ENCODE results near the gene PACSIN1.

The PACSIN1 gene

DNA sequence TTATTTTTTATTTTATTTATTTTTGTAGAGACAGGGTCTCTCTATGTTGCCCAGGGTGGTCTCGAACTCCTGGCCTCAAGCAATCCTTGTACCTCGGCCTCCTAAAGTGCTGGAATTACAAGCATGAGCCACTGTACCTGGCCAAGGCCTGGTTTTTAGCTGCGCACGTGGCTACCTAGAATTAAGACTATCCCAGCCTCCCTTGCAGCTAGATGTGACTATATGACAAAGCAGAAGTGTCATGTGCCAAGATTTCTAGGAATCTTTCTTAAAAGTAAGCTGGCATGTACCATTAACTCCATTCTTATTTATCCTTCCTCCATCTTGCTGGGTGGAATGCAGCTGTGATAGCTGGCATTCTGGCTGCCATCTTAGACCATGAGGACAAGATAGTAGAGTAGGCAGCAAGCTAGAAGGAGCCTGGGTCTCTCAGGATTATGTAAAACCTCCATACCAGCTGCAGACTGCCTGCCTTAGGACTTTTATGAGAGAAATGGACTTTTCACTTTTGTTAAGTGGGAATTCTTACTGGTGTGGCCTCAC, 92.4 kb downstream of the PACSIN1 start:
- in situ Hi-C loops (cut with MboI; ENCODE audit: low sequenced_read_pairs): no loop called here

DNA sequence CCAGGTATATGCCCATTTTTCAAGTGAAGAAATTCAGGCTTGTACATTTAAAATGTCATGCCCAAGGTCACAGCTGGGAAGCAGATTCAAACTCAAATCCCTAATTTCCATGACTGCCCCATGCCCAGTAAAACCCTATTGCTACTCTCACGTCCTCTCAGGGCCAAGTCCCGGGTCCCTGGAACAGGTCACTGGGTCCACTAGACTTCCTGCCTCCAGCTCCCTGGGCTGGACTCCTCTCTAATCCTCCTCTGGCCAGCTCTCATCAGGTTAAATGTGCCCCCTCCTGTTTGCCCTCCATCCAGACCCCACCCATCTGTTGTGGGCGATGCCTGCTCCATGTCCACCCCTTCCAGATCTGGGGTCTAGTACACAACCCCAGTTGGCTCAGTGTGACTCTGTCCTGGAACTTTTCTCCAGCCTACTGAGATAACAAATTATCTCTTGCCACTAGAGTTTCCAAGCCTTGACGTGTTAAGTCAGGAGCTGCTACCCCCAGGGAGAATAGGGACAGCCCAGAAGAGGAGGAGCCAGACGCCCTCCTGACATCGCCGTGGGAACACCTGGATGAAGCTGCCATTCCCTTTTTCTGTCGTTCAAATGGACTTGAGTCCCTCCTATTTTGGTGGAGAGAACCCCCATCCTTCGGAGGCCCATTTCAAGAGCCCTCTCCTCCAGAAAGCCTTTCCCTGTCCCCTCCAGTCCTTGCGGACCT, 93.9 kb downstream of the PACSIN1 start:
- in situ Hi-C loops (cut with MboI; ENCODE audit: low sequenced_read_pairs): no loop called here

GRCh38 chr6:34560366-34561226, 94.7 kb downstream of the PACSIN1 start:
- in situ Hi-C loops (cut with MboI; ENCODE audit: low sequenced_read_pairs): no loop called here

GRCh38 chr6:34561227-34561530, 95.3 kb downstream of the PACSIN1 start:
- in situ Hi-C loops (cut with MboI; ENCODE audit: low sequenced_read_pairs): no loop called here

DNA sequence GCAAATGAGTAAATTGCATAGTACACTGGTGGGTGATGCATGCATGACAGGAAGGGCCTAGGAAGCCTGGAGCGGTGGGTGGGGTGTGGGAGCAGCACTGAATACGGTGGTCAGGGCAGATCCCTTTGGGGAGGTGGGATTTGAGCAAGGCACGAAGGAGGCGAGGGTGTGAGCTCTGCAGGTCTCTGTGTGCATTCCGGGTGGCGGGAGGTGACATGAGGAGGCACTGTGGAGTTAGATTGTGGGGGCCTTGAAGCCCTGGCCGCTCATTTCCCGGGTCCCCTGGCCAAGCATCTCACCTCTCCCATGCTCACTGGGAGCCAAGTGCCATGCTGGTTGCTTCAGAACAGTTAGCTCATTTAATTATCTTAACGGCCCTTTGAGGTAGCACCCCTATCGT, 96.5 kb downstream of the PACSIN1 start:
- in situ Hi-C loops (cut with MboI; ENCODE audit: low sequenced_read_pairs): no loop called here

GRCh38 chr6:34562861-34563512, 97.1 kb downstream of the PACSIN1 start:
- in situ Hi-C loops (cut with MboI; ENCODE audit: low sequenced_read_pairs): no loop called here

DNA sequence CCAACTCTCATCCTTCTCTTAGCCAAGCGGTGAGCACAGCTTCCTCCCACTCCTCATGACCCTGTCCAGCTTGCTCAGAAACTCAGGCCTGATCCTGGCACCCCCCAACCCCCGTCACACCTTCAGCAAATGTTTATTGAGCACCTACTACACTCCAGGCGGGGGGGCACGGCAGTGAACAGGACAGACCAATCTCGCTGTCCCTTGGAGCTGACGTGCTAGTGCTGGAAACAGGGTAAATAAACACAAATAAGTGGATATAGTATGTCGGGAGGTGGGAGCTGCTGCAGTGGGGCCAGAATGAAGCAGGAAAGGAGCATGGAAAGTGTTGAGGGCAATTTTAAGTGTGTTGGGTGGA, 97.6 kb downstream of the PACSIN1 start:
- in situ Hi-C loops (cut with MboI; ENCODE audit: low sequenced_read_pairs): no loop called here

DNA sequence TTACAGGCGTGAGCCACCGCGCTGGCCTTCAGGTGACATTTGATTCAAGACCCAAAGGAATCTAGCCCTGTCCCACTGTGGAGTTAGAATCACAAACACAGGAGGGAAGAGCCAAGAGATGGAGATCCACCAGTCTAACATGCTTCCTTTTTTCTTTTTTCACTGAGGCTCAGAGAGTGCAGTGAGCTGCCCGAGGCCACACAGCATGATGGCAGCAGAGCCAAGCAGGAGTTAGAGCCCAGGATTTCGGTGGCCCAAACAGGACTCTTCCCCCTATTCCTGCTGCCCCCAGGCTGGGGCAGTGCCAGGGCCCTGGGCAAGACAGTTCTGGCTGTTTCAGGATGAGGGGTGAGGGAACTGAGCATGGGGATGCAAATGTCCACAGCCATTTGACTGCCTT, 98.3 kb downstream of the PACSIN1 start:
- in situ Hi-C loops (cut with MboI; ENCODE audit: low sequenced_read_pairs): no loop called here

DNA sequence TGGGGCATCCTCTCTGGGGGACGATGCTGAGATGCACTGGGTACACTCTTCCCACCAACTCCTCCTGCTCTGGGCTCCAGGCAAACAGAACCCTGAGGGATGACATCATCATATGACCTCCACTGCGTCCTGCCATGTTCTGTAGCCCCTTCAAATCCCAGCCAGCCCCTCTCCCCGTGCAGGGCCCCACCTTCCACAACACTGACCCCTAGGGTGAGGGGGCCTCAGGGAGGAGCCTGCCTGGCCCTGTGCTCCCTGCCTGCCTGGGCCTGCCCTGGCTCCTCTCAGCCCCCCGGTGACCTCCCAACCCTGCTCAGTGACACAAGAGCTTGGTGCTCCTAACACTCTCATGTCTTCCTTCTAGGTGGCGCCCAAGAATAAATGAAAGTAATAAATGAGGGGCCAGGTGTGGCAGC, 99.9 kb downstream of the PACSIN1 start:
- in situ Hi-C loops (cut with MboI; ENCODE audit: low sequenced_read_pairs): no loop called here

GRCh38 chr6:34566830-34567546, 101.1 kb downstream of the PACSIN1 start:
- in situ Hi-C loops (cut with MboI; ENCODE audit: low sequenced_read_pairs): no loop called here

DNA sequence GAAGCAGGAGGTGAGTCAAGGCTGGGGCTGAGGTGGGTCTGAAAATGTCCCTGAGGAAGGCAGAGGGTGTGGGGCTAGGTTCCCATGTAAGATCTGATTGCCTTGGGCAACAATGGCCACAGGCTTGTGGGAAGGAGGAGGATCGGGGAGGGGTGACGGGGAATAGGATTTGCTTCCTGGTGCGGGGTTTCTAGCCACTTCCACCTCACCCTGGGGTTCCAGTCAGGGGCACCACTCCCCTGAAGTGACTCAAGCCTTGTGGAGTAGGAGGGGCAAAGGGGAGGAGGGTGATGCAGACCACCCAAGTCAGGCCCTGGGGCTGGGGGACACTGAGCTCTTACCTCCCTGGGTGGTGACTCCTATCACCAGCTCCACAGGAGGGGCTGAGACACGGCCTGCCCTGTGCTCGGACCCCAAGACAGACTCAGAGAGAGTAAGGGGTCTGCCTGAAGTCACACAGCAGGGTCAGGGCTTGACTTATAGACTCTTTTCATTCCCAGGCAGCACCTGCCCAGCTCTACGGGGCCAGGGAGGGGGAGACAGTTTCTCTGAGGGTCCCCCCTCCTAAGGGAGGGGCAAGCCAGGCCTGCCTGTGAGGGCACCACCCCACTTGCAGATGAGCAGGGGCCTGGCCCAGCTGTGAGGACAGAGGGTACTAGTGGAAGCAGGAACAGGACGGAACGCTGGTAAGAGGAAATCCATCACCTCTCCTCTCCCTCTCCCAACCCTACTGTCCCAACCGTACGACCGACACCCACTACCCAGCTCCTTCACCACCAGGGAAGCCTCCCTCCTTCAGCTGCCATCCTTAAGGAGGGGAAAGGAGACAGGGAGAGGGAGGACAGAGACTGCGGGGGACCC, 102.7 kb downstream of the PACSIN1 start:
- in situ Hi-C loops (cut with MboI; ENCODE audit: low sequenced_read_pairs): no loop called here

DNA sequence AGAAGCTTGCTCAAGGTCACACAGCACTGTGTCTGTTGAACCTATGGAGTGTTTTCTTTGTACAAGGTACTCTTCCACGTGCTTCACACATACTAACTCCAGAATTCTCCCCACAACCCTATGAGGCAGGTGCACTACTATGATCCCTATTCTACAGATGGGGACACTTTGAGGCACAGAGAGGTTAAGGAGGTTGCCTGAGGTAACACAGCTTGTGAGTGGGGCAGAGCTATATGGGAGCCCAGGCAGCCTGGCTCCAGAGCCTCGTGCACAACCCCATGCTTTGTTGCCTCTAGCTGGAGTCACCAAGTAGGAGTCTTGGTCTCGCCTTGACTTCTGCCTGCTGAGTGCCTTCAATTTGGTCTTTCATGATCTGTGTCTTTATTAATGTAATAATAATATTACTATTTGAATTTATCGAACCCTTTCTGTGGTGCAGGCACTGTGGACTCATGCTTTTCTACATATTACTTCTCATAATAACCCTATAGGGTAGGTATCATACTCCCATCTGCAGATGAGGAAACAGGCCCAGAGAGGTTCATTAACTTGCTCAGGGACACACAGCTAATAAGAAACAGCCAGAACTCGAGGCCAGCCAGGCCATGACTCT, 103.6 kb downstream of the PACSIN1 start:
- in situ Hi-C loops (cut with MboI; ENCODE audit: low sequenced_read_pairs): no loop called here

GRCh38 chr6:34570066-34570833, 104.4 kb downstream of the PACSIN1 start:
- in situ Hi-C loops (cut with MboI; ENCODE audit: low sequenced_read_pairs): no loop called here

GRCh38 chr6:34571388-34571787, 105.5 kb downstream of the PACSIN1 start:
- in situ Hi-C loops (cut with MboI; ENCODE audit: low sequenced_read_pairs): no loop called here

GRCh38 chr6:34572021-34572420, 106.1 kb downstream of the PACSIN1 start:
- in situ Hi-C loops (cut with MboI; ENCODE audit: low sequenced_read_pairs): no loop called here

DNA sequence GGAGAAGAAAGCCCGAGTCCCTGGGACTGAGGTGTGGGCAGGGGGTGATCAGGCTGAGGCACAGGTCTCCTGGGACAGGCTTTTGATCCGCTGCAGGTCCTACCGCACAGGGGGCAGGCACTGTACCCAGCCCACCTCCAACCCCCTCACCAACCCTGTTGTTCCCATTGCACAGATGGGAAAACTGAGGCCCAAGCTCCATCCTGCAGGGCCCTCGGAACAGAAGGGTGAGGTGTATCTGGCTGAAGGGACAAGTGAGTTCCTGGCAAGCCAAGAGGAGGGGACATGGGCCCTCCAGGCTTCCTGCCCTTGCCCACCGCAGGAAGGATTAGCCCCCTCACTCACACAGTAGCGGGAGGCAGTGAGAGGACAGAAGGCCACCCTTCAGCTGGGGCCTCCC, 106.7 kb downstream of the PACSIN1 start:
- in situ Hi-C loops (cut with MboI; ENCODE audit: low sequenced_read_pairs): no loop called here

GRCh38 chr6:34573567-34574183, 107.8 kb downstream of the PACSIN1 start:
- in situ Hi-C loops (cut with MboI; ENCODE audit: low sequenced_read_pairs): no loop called here

DNA sequence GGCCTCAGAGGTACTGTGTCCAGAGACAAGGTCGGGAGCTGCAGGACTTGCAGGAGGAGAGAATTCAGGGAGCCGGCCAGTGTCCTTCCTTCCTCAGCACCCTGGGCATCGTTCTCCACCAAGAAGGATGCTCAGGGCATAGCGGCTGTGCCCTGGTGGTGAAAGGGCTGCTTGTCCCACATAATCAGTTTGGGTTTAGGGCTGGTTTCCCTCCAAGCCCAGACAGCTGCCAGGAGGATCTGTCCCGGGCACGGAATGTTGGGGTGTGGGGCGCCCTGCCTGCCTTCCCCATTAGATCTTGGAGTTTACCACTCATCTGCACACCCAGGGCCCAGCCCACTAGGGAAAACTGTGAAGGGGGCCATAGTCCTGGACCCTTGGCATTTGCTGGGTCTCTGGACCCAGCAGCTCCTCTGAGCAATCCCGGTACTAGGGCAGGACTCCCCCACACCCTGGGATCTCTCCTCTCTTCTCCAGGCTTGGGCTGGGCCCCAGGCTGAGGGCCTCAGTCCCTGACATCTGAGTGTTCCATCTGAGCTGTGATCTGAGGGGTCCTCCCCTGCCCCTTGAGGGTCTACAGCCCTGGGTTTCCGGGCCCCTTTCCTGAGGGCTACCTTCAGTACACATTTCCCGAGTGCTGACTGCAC, 108.9 kb downstream of the PACSIN1 start:
- in situ Hi-C loops (cut with MboI; ENCODE audit: low sequenced_read_pairs): no loop called here
